Testis (tissue), 2 donors: ENCODE results near the gene TRAPPC12.

ENCODE experiments used
- POLR2A ChIP-seq: fragments of 450-650 bp; IDR thresholded peaks from one replicate; pipeline ENCODE4 v1.6.1; 2017; ENCODE audit warnings: antibody characterized with exemption, mild to moderate bottlenecking, moderate library complexity
- TF ChIP-seq, protein P1 (sequence below), 3 experiments: fragments of 450-650 bp in 2 of 3; fragments of 200-600 bp in 1 of 3; sonication (generic) in 1 of 3; IDR thresholded peaks; one replicate each; pipeline ENCODE4 v1.5.1; 2016 to 2019; ENCODE audit warnings: antibody characterized with exemption in 3 of 3, mild to moderate bottlenecking in 2 of 3, moderate library complexity in 1 of 3

DNA sequence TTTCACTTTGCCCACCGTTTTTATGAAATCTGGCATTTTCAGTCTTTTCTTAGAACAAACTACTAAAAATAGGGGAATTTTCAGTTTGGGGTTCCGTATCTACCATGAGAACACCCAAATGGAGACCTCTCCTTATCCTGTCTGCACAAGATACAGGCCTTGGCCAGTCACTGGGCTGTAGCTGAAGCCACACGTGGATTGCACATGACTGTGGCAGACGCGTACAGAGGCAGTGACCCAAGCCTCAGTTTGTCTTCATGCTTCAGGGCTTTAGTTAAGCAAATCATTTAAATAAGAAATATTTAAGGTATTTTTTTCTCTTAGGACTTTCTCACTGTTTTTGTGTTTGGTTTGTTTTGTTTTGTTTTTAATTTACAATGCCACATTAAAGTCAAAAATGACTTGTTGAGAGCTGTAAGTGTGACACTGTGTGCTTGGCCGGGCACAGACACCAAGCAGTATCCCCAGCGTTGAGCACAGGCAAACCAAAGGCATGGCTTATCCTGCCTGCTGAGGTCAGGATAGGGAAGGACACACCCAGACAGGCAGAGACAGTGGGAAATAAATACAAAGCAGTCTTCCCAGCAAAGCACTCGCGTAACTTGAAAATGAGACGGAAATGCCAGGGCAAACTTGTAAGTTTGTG, 53.3 kb downstream of the TRAPPC12 start:
- TF ChIP-seq, protein P1, sequence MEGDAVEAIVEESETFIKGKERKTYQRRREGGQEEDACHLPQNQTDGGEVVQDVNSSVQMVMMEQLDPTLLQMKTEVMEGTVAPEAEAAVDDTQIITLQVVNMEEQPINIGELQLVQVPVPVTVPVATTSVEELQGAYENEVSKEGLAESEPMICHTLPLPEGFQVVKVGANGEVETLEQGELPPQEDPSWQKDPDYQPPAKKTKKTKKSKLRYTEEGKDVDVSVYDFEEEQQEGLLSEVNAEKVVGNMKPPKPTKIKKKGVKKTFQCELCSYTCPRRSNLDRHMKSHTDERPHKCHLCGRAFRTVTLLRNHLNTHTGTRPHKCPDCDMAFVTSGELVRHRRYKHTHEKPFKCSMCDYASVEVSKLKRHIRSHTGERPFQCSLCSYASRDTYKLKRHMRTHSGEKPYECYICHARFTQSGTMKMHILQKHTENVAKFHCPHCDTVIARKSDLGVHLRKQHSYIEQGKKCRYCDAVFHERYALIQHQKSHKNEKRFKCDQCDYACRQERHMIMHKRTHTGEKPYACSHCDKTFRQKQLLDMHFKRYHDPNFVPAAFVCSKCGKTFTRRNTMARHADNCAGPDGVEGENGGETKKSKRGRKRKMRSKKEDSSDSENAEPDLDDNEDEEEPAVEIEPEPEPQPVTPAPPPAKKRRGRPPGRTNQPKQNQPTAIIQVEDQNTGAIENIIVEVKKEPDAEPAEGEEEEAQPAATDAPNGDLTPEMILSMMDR (IDR thresholded peaks at IDR 0.05), result no peak
- TF ChIP-seq POLR2A, result no peak
